GM12878 (cell line): ENCODE data around the gene IRAK4. TPM values are rescaled to one million over a fixed set of nuclear protein-coding genes. Genes with fewer than 3 reads are reported as not detected.
A peak's percentile ranks its signal among the peaks of the same experiment; 100 is the strongest.

Experiments
- ATF3 ChIP-seq: IDR thresholded peaks from 2 replicates; pipeline ENCODE4 v1.6.1; 2011; ENCODE audit warnings: low read depth, mild to moderate bottlenecking, low read length, moderate library complexity, borderline replicate concordance; ENCODE audit errors: extremely low read depth
- BCL11A ChIP-seq: IDR thresholded peaks from 2 replicates; pipeline ENCODE4 v1.6.1; 2011; ENCODE audit warnings: low read depth, low read length
- BRCA1 ChIP-seq: IDR thresholded peaks from 2 replicates; pipeline ENCODE4 v1.6.1; 2011; ENCODE audit warnings: low read depth, low read length, improper control_type of control experiment
- CHD4 ChIP-seq: fragments of 200-600 bp; sonication (generic); IDR thresholded peaks from 2 replicates; pipeline ENCODE4 v1.6.1; 2016; ENCODE audit warnings: mild to moderate bottlenecking
- CUX1 ChIP-seq: IDR thresholded peaks from 2 replicates; pipeline ENCODE4 v1.6.1; 2012; ENCODE audit warnings: improper control_type of control experiment, low read depth, low read length; ENCODE audit not compliant: insufficient replicate concordance
- DPF2 ChIP-seq: fragments of 450-650 bp; IDR thresholded peaks from 2 replicates; pipeline ENCODE4 v1.6.1; 2017; ENCODE audit warnings: mild to moderate bottlenecking
- HCFC1 ChIP-seq: fragments of 150-350 bp; IDR thresholded peaks from 2 replicates; pipeline ENCODE4 v1.6.1; 2014; ENCODE audit warnings: low read length
- HDAC6 ChIP-seq: fragments of 200-600 bp; sonication (generic); IDR thresholded peaks from one replicate; pipeline ENCODE4 v1.8.0; 2017; ENCODE audit warnings: antibody characterized with exemption; ENCODE audit not compliant: unreplicated experiment
- HDGF ChIP-seq: fragments of 450-650 bp; IDR thresholded peaks from 2 replicates; pipeline ENCODE4 v1.6.1; 2016; ENCODE audit warnings: antibody characterized with exemption
- MYC ChIP-seq: IDR thresholded peaks from 2 replicates; pipeline ENCODE4 v1.6.1; 2011; ENCODE audit warnings: mild to moderate bottlenecking, low read length, moderate library complexity, inconsistent platforms; ENCODE audit not compliant: insufficient read depth, insufficient replicate concordance, insufficient read length, severe bottlenecking
- PAX8 ChIP-seq: fragments of 450-650 bp; IDR thresholded peaks from 2 replicates; pipeline ENCODE4 v1.6.1; 2017; ENCODE audit warnings: mild to moderate bottlenecking, moderate library complexity
- RAD21 ChIP-seq: IDR thresholded peaks from 2 replicates; pipeline ENCODE4 v1.6.1; 2011; ENCODE audit warnings: mild to moderate bottlenecking, low read depth, low read length, moderate library complexity; ENCODE audit not compliant: insufficient read depth
- RBBP5 ChIP-seq: fragments of 200-600 bp; sonication (generic); conservative IDR thresholded peaks from 2 replicates; pipeline ENCODE4 v1.6.1; 2016
- RELB ChIP-seq: fragments of 450-650 bp; IDR thresholded peaks from 2 replicates; pipeline ENCODE4 v1.6.1; 2017; ENCODE audit warnings: low read depth, mild to moderate bottlenecking, moderate library complexity
- TAF1 ChIP-seq: IDR thresholded peaks from 2 replicates; pipeline ENCODE4 v1.6.1; 2011; ENCODE audit warnings: mild to moderate bottlenecking, low read depth, low read length, borderline replicate concordance
- TCF12 ChIP-seq: IDR thresholded peaks from 2 replicates; pipeline ENCODE4 v1.6.1; 2011; ENCODE audit warnings: low read depth, mild to moderate bottlenecking, low read length
- ZBTB4 ChIP-seq: fragments of 450-650 bp; formaldehyde crosslinking; IDR thresholded peaks from 2 replicates; pipeline ENCODE4 v1.4.0; 2022; ENCODE audit warnings: mild to moderate bottlenecking, moderate library complexity
- ZNF217 ChIP-seq: fragments of 450-650 bp; IDR thresholded peaks from 2 replicates; pipeline ENCODE4 v1.6.1; 2017; ENCODE audit warnings: antibody characterized with exemption, mild to moderate bottlenecking
- ZNF622 ChIP-seq: fragments of 450-650 bp; IDR thresholded peaks from 2 replicates; pipeline ENCODE4 v1.6.1; 2017; ENCODE audit warnings: mild to moderate bottlenecking, inconsistent platforms
- polyA plus RNA-seq, 11 experiments: library from polyadenylated mRNA; depleted of rRNA in 4 of 11; unstranded in 6 of 11; stranded (reverse) in 5 of 11; fragments of >200 nt; fragmentation: Nextera tagmentation in 4 of 11; fragmentation: Illumina TruSeq in 1 of 11; extraction: Ambion mirVana in 4 of 11; extraction: Trizol in 1 of 11; gene quantifications; 1 replicate in 1 of 11; 2 replicates in 10 of 11; pipeline versions ENCODE4 v1.2.1 to v1.2.3, GENCODE V29; 2011 to 2016; ENCODE audit warnings: inconsistent platforms in 2 of 11, missing spikeins in 2 of 11, low read depth in 1 of 11
- total RNA-seq, 4 experiments: library from RNA; depleted of rRNA in 3 of 4; stranded (reverse); fragments of >200 nt in 3 of 4; fragmentation: Illumina TruSeq in 1 of 4; extraction: Trizol in 1 of 4; gene quantifications; 2 replicates each; pipeline versions ENCODE4 v1.2.1 to v1.2.3, GENCODE V29; 2013 to 2021

Gene IRAK4
- total and polyA plus RNA-seq, 10 of the 15 experiments (the other 5 are each of a cell fraction or from before 2014, with no cell fraction given) = 7.9 to 46.8 (median 20.9) TPM

- no peak for TF ChIP-seq CUX1
- no peak for TF ChIP-seq HDAC6
- TF ChIP-seq DPF2 = peak; percentile 95
- TF ChIP-seq ZNF217 = no peak; the same call in 1 of the 2 replicates
- no peak for TF ChIP-seq ZBTB4 (CRISPR knock-in tag)
- TF ChIP-seq TAF1 = peak; percentile 54; the same call in 1 of the 2 replicates
- TF ChIP-seq HCFC1 = no peak
- no peak for TF ChIP-seq BRCA1
- 0 out of 2 replicates have a peak, but pooled peaks have one; percentile 16 for TF ChIP-seq TCF12
- no peak for TF ChIP-seq PAX8
- no peak for TF ChIP-seq BCL11A
- no peak for TF ChIP-seq RELB
- no peak for TF ChIP-seq ATF3
- TF ChIP-seq CHD4 = no peak
- TF ChIP-seq RBBP5 = no peak
- no peak for TF ChIP-seq HDGF
- no peak for TF ChIP-seq RAD21
- TF ChIP-seq ZNF622 = no peak
- no peak for TF ChIP-seq MYC
Observed at GRCh38 chr12:43835656-43836474, 77.1 kb downstream of the IRAK4 start, which contains the start of gene TMEM117 (continued).
